Loucy (cell line): ENCODE measurements around the gene FOXP1.
A peak's percentile ranks its signal among the peaks of the same experiment; 100 is the strongest.

Experiments
- H2AFZ ChIP-seq: fragments of 200-600 bp; sonication (generic); 2 replicates; pipeline ENCODE4 v1.6.0; 2016; ENCODE audit warnings: antibody characterized with exemption, mild to moderate bottlenecking, low read length, moderate library complexity
- H3F3A ChIP-seq: fragments of 200-600 bp; 2 replicates; pipeline ENCODE4 v1.6.0; 2016; ENCODE audit warnings: antibody characterized with exemption, low read depth, mild to moderate bottlenecking
- H3K27me3 ChIP-seq: fragments of 200-600 bp; sonication (generic); 2 replicates; pipeline ENCODE4 v1.6.1; 2014; ENCODE audit warnings: low read length, mild to moderate bottlenecking; ENCODE audit not compliant: insufficient read depth, poor library complexity, severe bottlenecking
- H3K36me3 ChIP-seq: fragments of 200-600 bp; sonication (generic); 2 replicates; pipeline ENCODE4 v1.6.1; 2016; ENCODE audit warnings: low read length; ENCODE audit not compliant: insufficient read depth
- H3K4me1 ChIP-seq: fragments of 200-600 bp; sonication (generic); 2 replicates; pipeline ENCODE4 v1.5.1; 2014; ENCODE audit warnings: low read length, mild to moderate bottlenecking; ENCODE audit not compliant: insufficient read depth, poor library complexity, severe bottlenecking
- H3K4me2 ChIP-seq: fragments of 200-600 bp; sonication (generic); 2 replicates; pipeline ENCODE4 v1.6.0; 2014; ENCODE audit warnings: antibody characterized with exemption, low read length, low read depth, mild to moderate bottlenecking; ENCODE audit not compliant: poor library complexity, severe bottlenecking
- H3K4me3 ChIP-seq: fragments of 200-600 bp; sonication (generic); 2 replicates; pipeline ENCODE4 v1.5.1; 2014; ENCODE audit warnings: low read length, mild to moderate bottlenecking, mixed read lengths; ENCODE audit not compliant: poor library complexity, severe bottlenecking
- H3K79me2 ChIP-seq: fragments of 200-600 bp; sonication (generic); 2 replicates; pipeline ENCODE4 v1.6.1; 2014; ENCODE audit warnings: low read length; ENCODE audit not compliant: insufficient read depth
- H3K9ac ChIP-seq: fragments of 200-600 bp; sonication (generic); 2 replicates; pipeline ENCODE4 v1.6.0; 2014; ENCODE audit warnings: mild to moderate bottlenecking, low read depth, low read length, moderate library complexity; ENCODE audit not compliant: poor library complexity, severe bottlenecking
- H3K9me2 ChIP-seq: fragments of 200-600 bp; sonication (generic); replicated peaks from 2 replicates; pipeline ENCODE4 v1.6.1; 2016; ENCODE audit warnings: low read depth, low read length, mixed read lengths
- H3K9me3 ChIP-seq: fragments of 200-600 bp; sonication (generic); 2 replicates; pipeline ENCODE4 v1.6.1; 2014; ENCODE audit warnings: mild to moderate bottlenecking, antibody characterized with exemption, low read length, low read depth; ENCODE audit not compliant: insufficient read depth
- H4K20me1 ChIP-seq: fragments of 200-600 bp; sonication (generic); 2 replicates; pipeline ENCODE4 v1.6.0; 2014; ENCODE audit warnings: antibody characterized with exemption, low read length, mild to moderate bottlenecking; ENCODE audit not compliant: insufficient read depth, poor library complexity, severe bottlenecking
- CTCF ChIP-seq: fragments of 200-600 bp; sonication (generic); conservative IDR thresholded peaks from 2 replicates; pipeline ENCODE4 v1.5.1; 2014; ENCODE audit warnings: mild to moderate bottlenecking, antibody characterized with exemption, low read length
- EZH2phosphoT487 ChIP-seq: fragments of 200-600 bp; IDR thresholded peaks from 2 replicates; pipeline ENCODE4 v1.6.1; 2018; ENCODE audit warnings: antibody characterized with exemption, mild to moderate bottlenecking, moderate library complexity, borderline replicate concordance

The FOXP1 gene

DNA sequence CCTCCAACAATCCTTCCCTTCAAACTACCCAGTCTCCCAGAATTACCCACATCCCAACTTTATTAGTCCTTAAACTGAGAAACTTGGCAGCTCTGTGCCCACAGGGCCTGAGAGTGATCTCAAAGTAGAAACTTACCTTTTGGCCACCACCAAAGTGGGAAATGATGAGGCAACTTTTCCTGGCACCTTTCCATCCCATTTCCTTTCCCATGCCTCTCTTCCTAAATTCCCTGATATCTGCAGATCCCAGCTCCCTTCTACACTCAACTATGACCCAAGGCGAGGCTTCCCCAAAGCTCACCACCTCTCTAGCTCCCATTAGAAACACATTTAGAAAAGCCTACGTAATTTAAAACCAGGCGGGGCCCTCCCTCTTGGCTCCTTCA is 271.9 kb downstream of the FOXP1 start:
- H3K4me2 ChIP-seq = no peak overlapping the region
- no peaks in the 10 kb centered on the region for H3K9me2 ChIP-seq

GRCh38 chr3:71310980-71311660 is 272.4 kb downstream of the FOXP1 start:
- TF ChIP-seq EZH2phosphoT487 = no peak
- no peak for TF ChIP-seq CTCF
- Histone ChIP-seq H3K27me3 (no peaks in the 10 kb centered on the region), H3F3A (peaks cover 7% of the 10 kb centered on the region; the same call in 1 of the 2 replicates), H3K4me1 (peaks cover 43% of the 10 kb centered on the region), H3K9me2 (no peaks in the 10 kb centered on the region), H3K9ac (no peak overlapping the region), H4K20me1 (no peaks in the 10 kb centered on the region), H3K36me3 (no peaks in the 10 kb centered on the region), H2AFZ (no peak overlapping the region), H3K4me2 (no peak overlapping the region), H3K9me3 (no peaks in the 10 kb centered on the region), H3K79me2 (peaks cover 21% of the 10 kb centered on the region; the same call in 1 of the 2 replicates), H3K4me3 (no peak overlapping the region)

More for the DNA sequence above, 271.9 kb downstream of the FOXP1 start:
- H4K20me1 ChIP-seq = no peaks in the 10 kb centered on the region
- peaks cover 7% of the 10 kb centered on the region; the same call in 1 of the 2 replicates for H3F3A ChIP-seq
- H3K4me3 ChIP-seq = no peak overlapping the region
- H3K9ac ChIP-seq = no peak overlapping the region
- TF ChIP-seq EZH2phosphoT487 (no peak), CTCF (no peak)
- H3K4me1 ChIP-seq = peaks cover 44% of the 10 kb centered on the region
- no peaks in the 10 kb centered on the region for H3K9me3 ChIP-seq
- H2AFZ ChIP-seq = no peak overlapping the region
- peaks cover 20% of the 10 kb centered on the region; the same call in 1 of the 2 replicates for H3K79me2 ChIP-seq
- H3K27me3 ChIP-seq = no peaks in the 10 kb centered on the region
- H3K36me3 ChIP-seq = no peaks in the 10 kb centered on the region

DNA sequence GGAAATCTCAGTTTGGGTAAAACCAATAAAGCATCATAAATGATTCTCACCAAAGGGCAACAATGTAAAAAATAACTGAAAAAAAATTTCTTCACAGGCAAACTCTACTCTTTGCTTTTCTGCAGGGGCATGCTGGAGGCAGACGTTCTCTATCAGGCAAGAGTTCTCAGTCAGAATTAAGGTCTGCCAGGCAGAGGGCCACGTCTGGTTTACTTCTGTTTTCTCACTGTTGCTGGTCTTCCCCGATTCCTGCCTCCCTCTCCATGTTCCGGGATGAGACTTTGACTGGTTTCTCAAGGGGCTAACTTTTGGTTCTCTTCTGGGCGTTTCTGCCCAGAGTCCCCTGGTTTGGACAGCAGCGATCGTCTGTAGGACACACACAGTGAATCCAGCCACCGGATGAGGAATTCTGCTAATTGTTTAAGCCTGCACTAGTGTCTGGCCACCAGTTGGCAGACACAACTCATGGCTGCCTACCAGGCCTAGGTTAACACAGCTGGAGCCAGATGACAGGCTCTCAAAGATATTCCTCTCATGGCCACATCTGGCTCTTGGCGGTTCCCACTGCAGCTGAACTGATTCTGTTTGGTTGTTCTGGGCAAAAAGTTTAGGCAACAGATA is 273.1 kb downstream of the FOXP1 start:
- Histone ChIP-seq H2AFZ (no peak overlapping the region), H3K79me2 (peaks cover 25% of the 10 kb centered on the region), H3K27me3 (no peaks in the 10 kb centered on the region), H4K20me1 (no peaks in the 10 kb centered on the region), H3K4me3 (no peak overlapping the region), H3F3A (peaks cover 7% of the 10 kb centered on the region; the same call in 1 of the 2 replicates), H3K9me2 (no peaks in the 10 kb centered on the region), H3K9ac (peak overlapping the region; percentile 7), H3K4me2 (no peak overlapping the region), H3K36me3 (no peaks in the 10 kb centered on the region), H3K9me3 (no peaks in the 10 kb centered on the region), H3K4me1 (peaks cover 49% of the 10 kb centered on the region)
- TF ChIP-seq EZH2phosphoT487 = no peak
- TF ChIP-seq CTCF = peak; percentile 11; the same call in 1 of the 2 replicates
